HG03565 (cell line): ENCODE results near the gene SNX6.
"Not testable (repeated sequence)": the region's sequence is repeated elsewhere in the genome, so short reads cannot be mapped to it uniquely, and the experiment has no call there.

Experiments used
- ATAC-seq: cut with Tn5 transposase; IDR thresholded peaks from one replicate; pipeline ENCODE4 v1.9.1; 2021; ENCODE audit warnings: mild to moderate bottlenecking, moderate library complexity; ENCODE audit not compliant: unreplicated experiment

SNX6 gene

DNA sequence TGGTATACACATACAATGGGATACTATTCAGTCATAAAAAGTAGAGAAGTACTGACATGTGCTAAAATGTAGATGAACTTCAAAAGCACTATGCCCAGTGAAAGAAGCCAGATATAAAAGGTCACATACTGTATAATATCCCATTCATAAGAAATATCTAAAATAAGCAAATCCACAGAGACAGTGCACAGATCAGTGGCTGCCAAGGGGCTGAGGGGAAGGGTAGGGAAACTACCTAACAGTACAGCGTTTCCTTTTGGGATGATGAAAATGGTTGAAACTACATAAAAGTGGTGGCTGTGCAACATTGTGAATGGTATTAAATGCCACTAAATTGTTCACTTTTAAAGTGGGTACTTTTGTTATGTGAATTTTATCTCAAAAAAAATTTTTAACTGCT lies 102.4 kb downstream of the SNX6 start:
- no peak for ATAC-seq

DNA sequence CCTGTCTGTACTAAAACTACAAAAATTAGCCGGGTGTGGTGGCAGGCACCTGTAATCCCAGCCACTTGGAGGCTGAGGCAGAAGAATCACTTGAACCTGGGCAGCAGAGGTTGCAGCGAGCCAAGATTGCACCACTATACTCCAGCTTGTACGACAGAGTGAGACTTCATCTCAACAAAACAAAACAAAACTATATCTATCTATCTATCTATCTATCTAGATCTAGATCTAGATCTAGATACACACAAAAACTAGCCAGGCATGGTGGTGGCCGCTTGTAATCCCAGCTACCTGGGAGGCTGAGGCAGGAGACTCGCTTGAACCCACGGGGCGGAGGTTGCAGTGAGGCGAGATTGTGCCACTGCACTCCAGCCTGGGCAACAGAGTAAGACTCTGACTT lies 105.7 kb downstream of the SNX6 start:
- ATAC-seq: not testable (repeated sequence)

DNA sequence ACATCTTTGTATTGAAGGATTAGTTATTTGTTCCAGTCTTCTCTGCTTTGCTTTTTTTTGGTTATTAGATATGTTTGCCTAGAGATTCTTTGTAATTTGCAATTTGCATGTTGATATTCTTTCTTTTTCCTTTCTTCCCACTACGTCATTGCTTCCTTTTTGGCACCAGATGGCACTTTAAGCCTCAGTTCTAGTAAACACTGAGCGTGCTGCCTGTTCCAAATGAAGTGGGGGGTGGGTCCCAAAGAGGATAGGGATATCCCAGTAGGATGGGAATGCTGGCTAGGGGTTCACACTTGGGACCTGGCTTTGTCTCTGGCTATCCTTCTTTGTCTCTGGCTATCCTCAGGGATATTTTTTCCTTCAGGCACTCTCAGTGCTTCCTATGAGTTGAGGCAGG lies 107.5 kb downstream of the SNX6 start:
- ATAC-seq: no peak

DNA sequence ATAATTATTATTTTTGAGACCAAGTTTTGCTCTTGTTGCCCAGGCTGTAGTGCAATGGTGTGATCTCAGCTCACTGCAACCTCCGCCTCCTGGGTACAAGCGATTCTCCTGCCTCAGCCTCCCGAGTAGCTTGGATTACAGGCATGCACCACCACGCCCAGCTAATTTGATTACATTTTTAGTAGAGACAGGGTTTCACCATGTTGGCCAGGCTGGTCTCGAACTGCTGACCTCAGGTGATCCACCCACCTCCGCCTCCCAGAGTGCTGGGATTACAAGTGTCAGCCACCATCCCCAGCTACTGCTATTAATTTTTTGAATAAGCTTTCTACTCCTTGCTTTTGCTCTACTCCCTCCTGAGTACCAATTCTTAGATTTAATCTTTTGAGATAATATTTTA lies 108.9 kb downstream of the SNX6 start:
- not testable (repeated sequence) for ATAC-seq

DNA sequence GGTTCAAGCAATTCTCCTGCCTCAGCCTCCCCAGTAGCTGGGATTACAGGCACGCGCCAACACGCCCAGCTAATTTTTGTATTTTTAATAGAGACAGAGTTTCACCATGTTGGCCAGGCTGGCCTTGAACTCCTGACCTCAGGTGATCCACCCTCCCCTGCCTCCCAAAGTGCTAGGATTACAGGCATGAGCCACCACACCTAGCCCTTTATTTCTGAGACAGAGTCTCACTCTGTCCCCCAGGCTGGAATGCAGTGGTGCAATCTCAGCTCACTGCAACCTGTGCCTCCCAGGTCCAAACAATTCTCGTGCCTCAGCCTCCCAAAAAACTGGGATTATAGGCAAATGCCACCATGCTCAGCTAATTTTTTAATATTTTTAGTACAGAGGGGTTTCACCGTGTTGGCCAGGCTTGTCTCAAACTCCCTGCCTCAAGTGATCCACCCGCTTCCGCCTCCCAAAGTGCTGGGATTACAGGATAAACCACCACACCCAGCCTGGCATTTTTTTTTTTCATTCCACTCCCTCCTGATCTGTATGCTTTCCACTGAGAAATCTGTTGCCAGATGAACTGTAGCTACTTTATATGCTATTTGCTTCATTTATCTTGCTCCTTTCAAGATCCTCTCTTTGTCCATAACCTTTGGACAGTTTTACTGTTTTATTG lies 109.5 kb downstream of the SNX6 start:
- not testable (repeated sequence) for ATAC-seq
